ENCODE measurements around the gene CCDC192.

Gene CCDC192

GRCh38 chr5:127962491-127962890 is 259.3 kb downstream of the CCDC192 start:
- no peak for DNase-seq

- no peak for DNase-seq
Measured at GRCh38 chr5:127963233-127963632, 260.0 kb downstream of the CCDC192 start.

- no peak for DNase-seq
Measured at GRCh38 chr5:127963931-127964330, 260.7 kb downstream of the CCDC192 start.

DNA sequence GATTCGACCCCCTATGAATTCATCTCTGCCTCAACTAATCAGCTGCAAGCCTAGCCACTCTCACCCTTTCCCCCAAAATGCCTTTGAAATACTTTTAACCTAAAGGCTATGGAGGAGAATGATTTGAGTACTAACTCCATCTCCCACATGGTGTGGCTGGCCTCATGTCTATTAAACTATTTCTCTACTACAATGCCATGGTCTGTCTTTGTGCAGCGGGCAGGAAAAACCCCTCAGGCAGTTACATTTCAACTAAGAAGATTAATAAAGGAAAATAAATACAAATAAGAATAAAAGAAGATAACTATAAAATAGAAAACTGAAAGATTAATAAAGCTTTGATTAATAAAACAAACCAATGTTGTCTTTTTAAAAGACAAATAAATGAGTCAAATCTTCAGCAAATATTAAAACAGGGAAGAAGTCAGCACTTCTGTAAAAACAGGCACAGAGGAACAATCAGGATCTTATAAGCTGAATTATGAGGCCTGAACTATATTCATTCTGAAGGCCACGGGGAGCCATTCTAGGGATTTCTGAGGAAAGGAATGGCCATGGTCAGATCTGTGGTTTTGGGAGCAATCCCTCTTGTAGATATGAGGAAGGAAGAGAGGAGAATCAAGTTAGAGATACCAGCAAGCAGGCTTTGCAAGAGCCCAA is 264.3 kb downstream of the CCDC192 start:
- DNase-seq, result no peak

- no peak for DNase-seq
Measured at GRCh38 chr5:127967983-127968592, 264.9 kb downstream of the CCDC192 start.

DNA sequence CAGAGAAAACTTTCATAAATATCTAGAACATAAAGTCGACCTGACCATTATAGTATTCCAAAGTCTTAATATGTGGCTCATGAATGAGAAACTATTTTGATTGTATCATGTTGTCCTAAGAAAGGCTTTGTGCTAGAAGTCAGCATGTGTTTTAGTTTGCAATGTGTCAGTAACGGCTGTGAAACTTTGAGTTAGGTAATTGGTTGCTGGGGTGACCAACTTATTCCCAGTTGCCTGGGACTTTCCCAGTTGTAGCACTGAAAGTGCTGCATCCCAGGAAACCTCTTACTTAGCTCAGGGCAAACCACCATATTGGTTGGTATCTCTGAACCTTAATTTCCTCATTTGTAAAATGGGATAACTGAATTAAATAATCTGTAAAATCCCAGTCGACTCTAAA is 265.8 kb downstream of the CCDC192 start:
- DNase-seq, result no peak

DNA sequence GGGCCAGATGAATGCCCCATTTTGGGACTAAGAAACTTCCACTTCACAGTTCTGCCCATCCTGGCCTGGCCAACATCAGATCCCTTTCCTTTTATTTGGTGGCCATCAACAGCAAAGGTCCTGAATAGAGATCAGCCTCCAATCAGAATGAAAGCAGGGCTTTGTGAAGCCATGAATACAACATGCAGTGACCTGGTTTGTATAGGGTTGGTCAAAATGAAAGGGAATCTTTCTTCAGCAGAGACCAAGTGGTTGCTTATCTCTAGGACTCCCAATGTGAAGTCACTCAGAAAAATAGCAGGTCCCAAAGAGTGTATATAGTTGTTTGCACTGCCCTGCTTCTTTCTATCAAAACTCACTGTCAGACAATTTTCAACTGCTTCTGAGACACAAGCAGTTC is 266.5 kb downstream of the CCDC192 start:
- no peak for DNase-seq

DNA sequence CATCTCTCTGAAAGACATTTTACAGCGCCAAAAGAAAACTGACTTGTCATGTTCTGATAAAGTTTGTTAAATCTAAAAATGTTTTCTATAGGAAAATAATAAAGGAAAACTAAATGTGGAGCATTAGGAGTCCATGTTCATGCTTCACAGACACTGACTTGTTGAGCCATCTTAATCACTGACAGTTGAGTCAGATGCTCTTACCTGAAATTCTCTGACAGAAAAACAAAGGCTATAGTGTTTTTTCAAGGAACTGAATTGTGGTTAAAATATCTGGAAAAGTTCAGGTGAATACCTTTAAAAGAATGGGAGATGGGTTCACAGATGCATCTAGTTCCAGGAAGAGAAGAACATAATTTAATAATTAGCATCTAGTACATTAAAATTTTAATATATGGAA is 266.9 kb downstream of the CCDC192 start:
- no peak for DNase-seq

- DNase-seq, result no peak
Measured at GRCh38 chr5:127970854-127971425, 267.7 kb downstream of the CCDC192 start.

DNA sequence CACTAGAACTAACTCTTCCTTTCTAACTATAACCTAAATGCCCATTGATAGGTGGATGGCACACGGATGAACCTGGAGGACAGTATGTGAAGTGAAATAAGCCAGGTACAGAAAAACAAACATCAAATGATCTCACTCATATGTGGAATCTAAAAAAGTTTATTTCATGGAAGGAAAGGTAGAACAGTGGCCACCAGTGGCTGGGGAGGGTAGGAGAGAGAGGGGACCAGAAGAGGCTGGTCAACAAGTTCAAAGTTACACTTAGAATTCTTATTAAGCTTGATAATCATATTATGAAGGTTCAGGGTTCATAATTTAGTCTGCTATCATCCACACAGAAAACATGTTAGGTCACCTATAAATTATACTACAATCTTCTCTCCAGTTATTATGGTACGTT is 272.8 kb downstream of the CCDC192 start:
- DNase-seq, result no peak

DNA sequence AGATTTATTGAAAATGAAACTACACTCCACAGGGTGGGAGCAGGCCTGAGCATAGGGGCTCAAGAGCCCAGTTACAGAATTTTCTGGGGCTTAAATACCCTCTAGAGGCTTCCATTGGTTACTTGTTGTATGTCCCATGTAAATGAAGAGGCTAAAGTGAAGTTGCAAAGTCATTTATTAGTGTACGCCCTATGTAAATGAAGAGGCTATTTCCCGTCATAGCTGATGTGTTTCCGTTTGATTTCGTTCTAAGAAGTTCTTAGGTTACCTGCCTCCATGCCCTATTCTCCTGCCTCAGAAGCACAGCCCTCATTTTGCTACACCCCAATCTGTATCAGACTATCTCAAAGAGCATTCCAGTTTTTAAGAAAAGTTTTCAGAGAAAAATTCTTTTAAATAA is 273.3 kb downstream of the CCDC192 start:
- no peak for DNase-seq

- no peak for DNase-seq
Measured at GRCh38 chr5:127976991-127977717, 274.0 kb downstream of the CCDC192 start.

DNA sequence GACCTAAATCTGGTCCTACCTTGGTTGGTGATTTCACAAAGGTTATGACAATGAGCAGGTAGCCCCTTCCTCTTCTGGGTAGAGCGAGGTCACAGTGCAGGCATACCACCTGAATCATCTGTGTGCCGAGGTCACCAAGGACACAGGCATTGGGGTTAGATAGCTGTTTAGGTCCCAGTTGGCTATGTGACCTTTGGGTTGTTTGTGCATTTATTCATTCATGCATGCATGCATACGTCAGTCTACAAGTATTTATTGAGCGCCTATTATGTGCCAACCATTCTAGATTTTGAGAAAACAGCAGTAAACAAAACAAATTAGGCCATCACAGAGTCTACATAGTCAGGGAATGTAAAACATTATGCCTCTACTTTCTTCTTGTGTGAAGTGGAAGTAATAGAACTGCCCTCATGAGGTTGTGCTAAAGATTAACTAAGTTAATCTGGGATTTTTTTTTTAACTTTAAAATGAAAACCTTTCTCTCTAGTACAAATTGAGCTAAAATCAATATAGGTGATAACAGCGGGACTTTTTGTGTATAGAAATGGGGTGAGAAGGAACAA is 275.6 kb downstream of the CCDC192 start:
- no peak for DNase-seq

GRCh38 chr5:127979475-127979874 is 276.3 kb downstream of the CCDC192 start:
- no peak for DNase-seq

GRCh38 chr5:127980843-127981242 is 277.7 kb downstream of the CCDC192 start:
- no peak for DNase-seq

DNA sequence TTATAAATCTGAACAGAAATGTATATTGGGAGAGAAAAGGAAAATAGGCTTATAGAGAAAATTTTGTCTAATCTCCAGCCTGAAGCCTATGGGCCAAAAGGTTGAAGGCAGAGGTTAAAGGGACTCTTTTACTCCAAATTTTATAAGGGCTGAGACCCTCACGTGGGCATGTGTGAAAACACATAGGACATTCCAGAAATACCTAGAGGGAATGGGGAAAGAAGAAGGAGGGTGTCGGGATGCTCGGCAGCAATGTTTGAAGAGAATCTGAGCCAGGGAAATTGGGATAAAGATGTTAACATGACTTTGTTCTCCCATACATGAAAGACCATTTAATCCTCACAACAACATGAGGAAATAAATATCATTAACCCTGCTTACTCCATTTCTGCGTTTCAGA is 278.3 kb downstream of the CCDC192 start:
- DNase-seq, result no peak

GRCh38 chr5:127985811-127986325 is 282.7 kb downstream of the CCDC192 start:
- DNase-seq, result no peak

- no peak for DNase-seq
Measured at GRCh38 chr5:127987354-127988145, 284.4 kb downstream of the CCDC192 start.

DNA sequence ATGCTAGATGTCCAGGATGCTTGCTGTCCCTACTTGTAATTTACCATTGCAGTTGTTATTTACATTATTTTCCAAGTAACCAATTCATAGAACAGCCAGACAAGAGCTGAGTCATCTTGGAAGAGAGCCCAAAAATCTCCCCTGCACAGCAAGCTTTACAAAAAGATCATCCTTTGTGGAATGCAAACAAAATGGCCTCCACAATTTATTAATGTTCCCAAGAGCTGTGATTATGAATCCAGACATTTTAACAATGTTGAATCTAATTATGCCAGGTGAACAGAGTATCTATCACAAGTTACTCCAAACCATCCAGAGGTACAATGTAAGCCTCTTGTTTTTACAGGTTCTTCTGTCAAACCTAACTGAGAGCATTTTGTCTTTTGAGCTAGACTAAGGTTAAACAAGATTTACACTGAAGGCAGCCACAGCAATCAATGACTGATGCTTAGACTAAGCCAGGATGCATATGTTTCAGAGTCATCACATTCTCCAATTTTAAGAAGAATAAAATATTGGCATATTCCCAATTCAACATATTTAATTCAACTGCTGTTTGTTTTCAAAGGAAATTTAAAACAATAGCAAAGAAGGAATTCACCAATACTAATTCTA is 285.1 kb downstream of the CCDC192 start:
- no peak for DNase-seq
